ENCODE measurements around the gene RAI1. TPM values are rescaled to one million over a fixed set of nuclear protein-coding genes. Genes with fewer than 3 reads are reported as not detected.
"Not testable (repeated sequence)": the region's sequence is repeated elsewhere in the genome, so short reads cannot be mapped to it uniquely, and the experiment has no call there.

Gene RAI1, protein sequence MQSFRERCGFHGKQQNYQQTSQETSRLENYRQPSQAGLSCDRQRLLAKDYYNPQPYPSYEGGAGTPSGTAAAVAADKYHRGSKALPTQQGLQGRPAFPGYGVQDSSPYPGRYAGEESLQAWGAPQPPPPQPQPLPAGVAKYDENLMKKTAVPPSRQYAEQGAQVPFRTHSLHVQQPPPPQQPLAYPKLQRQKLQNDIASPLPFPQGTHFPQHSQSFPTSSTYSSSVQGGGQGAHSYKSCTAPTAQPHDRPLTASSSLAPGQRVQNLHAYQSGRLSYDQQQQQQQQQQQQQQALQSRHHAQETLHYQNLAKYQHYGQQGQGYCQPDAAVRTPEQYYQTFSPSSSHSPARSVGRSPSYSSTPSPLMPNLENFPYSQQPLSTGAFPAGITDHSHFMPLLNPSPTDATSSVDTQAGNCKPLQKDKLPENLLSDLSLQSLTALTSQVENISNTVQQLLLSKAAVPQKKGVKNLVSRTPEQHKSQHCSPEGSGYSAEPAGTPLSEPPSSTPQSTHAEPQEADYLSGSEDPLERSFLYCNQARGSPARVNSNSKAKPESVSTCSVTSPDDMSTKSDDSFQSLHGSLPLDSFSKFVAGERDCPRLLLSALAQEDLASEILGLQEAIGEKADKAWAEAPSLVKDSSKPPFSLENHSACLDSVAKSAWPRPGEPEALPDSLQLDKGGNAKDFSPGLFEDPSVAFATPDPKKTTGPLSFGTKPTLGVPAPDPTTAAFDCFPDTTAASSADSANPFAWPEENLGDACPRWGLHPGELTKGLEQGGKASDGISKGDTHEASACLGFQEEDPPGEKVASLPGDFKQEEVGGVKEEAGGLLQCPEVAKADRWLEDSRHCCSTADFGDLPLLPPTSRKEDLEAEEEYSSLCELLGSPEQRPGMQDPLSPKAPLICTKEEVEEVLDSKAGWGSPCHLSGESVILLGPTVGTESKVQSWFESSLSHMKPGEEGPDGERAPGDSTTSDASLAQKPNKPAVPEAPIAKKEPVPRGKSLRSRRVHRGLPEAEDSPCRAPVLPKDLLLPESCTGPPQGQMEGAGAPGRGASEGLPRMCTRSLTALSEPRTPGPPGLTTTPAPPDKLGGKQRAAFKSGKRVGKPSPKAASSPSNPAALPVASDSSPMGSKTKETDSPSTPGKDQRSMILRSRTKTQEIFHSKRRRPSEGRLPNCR (N-terminal part only)
- 1 to 10 TPM; 1.9 to 3.8 (median 2.6) TPM for polyA plus RNA-seq (ENCODE audit: low read depth in 6 of 6)

DNA sequence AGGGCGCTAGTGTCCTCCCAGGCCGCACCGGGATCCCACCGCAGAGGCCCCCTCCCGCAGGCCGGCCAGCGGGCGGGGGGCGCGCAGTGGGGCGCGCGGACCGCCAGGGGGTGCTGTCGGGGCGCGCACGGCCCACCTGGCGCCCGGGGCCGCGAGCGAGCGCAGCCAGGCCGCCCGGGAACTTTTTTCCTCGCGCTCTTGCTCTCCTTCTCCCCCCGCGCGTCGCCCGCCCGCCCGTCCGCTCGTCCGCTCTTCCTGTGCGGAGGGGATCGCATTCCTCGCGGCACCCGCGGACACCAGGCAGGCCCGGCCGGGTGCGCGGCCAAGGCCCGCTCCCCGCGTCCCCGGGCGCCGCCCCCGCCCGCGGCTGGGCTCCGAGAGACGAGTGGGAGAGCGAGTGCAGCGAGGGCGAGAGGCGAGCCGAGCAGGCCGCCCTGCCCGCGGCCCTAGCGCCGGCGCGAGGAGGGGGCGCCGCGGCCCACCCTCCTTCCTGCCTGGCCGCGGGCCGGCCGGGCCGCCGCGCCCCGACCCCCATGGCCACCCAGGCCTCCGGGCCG lies at the start of gene RAI1:
RAI1 (plus strand) TSS at position 272 of the 557 bp plus-strand sequence. CDS start 111,491 bp downstream, outside the sequence.
- peak; percentile 48 to 60 for ATAC-seq (ENCODE audit: low read depth in 2 of 2)
- Mint-ChIP-seq H3K9me3 (no peaks in the 10 kb centered on the region), H3K27me3 (peaks cover 0 to 7% (median 4%) of the 10 kb centered on the region in 3 donors), H3K27ac (peak within 1 kb of the TSS; percentile 83 to 96 (median 92)), H3K4me1 (peaks cover 16 to 33% (median 32%) of the 10 kb centered on the region in 3 donors), H3K36me3 (no peaks in the 10 kb centered on the region), H3K4me3 (peak within 1 kb of the TSS; percentile 87 to 95 (median 89))
- peak; percentile 78 for DNase-seq

DNA sequence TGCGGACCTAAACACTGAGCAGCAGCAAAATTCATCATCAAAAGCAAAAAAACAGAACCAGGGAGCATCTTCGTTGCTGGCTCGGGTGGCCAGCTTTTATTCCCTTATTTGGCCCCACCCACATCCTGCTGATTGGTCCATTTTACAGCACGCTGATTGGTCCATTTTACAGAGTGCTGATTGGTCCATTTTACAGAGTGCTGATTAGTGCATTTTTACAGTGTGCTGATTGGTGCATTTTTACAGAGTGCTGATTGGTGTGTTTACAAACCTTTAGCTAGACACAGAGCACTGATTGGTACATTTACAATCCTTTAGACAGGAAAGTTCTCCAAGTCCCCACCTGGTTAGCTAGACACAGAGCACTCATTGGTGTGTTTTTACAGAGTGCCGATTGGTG lies 48.6 kb upstream of the RAI1 start:
- H3K36me3 Mint-ChIP-seq; H3K4me3 Mint-ChIP-seq; H3K27me3 Mint-ChIP-seq; DNase-seq; H3K9me3 Mint-ChIP-seq; H3K27ac Mint-ChIP-seq; ATAC-seq (ENCODE audit: low read depth in 2 of 2): not testable (repeated sequence)
- peaks cover 6 to 16% (median 14%) of the 10 kb centered on the region in 3 donors for H3K4me1 Mint-ChIP-seq

DNA sequence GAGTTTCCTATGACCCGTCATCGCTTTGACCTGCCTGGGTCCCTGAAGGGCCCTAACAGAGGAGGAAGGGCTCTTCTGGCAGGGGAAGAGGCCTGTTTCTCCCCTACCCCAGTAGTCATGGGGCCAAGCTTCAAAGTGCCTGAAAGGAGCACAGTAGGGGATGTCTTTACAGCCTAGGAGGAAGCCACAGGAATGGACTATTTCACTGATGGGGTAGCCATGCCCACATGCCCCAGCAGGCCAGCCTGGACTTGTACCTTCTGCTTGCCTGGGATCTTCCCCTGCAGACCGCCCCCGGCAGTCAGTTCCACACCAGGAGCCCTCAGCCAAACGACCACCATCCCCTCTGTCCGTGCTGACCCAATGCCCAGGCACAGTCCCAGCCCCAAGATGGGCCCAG lies 47.9 kb upstream of the RAI1 start:
- no peak overlapping the region for H3K27ac Mint-ChIP-seq
- peak overlapping the region in 1 of 8 donors; percentile 16 for H3K4me3 Mint-ChIP-seq
- H3K4me1 Mint-ChIP-seq: peaks cover 5 to 14% (median 13%) of the 10 kb centered on the region in 3 donors
- peaks cover 0 to 1% (median 0%) of the 10 kb centered on the region in 3 donors for H3K27me3 Mint-ChIP-seq
- no peak for DNase-seq
- H3K36me3 Mint-ChIP-seq: no peaks in the 10 kb centered on the region
- ATAC-seq (ENCODE audit: low read depth in 2 of 2): no peak
- peaks cover 0 to 3% (median 0%) of the 10 kb centered on the region in 7 donors for H3K9me3 Mint-ChIP-seq

DNA sequence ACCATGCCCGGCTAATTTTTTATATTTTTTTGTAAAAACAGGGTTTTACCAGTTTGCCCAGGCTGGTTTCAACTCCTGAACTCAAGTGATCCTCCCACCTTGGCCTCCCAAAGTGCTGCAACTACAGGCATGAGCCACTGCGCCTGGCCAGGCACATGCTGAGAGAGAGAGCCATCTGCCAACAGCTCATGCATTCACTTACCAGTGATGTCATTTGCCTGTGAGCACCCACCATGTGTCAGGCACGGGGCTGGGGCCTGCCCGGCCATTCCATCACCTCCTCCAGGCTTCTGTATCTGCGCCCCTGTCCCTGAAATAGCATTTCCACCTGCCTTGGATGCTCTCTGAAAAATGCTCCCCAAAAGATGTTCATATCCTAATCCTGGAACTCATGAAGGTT lies 46.1 kb upstream of the RAI1 start:
- peaks cover 0 to 4% (median 0%) of the 10 kb centered on the region in 3 donors for H3K4me1 Mint-ChIP-seq
- no peaks in the 10 kb centered on the region for H3K36me3 Mint-ChIP-seq
- H3K4me3 Mint-ChIP-seq: no peak overlapping the region
- no peak overlapping the region for H3K27ac Mint-ChIP-seq
- no peak for ATAC-seq (ENCODE audit: low read depth in 2 of 2)
- H3K9me3 Mint-ChIP-seq: peaks cover 0 to 3% (median 0%) of the 10 kb centered on the region in 7 donors
- no peak for DNase-seq
- peaks cover 0 to 3% (median 0%) of the 10 kb centered on the region in 3 donors for H3K27me3 Mint-ChIP-seq

DNA sequence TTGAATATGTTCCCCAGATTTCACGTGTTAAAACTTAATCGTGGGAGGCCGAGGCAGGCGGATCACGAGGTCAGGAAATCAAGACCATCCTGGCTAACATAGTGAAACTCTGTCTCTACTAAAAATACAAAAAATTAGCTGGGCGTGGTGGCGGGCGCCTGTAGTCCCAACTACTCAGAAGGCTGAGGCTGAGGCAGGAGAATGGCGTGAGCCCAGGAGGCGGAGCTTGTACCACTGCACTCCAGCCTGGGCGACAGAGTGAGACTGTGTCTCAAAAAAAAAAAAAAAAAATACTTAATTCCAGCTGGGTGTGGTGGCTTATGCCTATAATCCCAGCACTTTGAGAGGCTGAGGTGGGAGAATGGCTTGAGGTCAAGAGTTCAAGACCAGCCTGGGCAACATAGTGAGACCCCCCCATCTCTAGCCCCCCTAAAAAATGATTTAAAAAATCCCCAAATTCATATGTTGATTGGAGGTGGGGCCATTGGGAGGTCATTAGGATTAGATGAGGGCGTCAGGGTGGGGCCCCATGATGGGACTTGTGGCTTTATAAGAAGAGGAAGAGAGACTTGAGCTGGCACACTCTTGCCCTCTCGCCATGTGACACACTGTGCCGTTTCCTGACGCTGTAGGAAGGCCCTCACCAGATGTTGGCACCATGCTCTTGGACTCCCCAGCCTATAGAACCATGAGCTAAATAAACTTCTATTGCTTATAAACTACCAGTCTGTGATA lies 45.6 kb upstream of the RAI1 start:
- H3K36me3 Mint-ChIP-seq, H3K4me3 Mint-ChIP-seq, H3K9me3 Mint-ChIP-seq, DNase-seq, H3K27ac Mint-ChIP-seq, H3K4me1 Mint-ChIP-seq, H3K27me3 Mint-ChIP-seq: not testable (repeated sequence)
- peak; percentile 55 to 61 for ATAC-seq (ENCODE audit: low read depth in 2 of 2)

DNA sequence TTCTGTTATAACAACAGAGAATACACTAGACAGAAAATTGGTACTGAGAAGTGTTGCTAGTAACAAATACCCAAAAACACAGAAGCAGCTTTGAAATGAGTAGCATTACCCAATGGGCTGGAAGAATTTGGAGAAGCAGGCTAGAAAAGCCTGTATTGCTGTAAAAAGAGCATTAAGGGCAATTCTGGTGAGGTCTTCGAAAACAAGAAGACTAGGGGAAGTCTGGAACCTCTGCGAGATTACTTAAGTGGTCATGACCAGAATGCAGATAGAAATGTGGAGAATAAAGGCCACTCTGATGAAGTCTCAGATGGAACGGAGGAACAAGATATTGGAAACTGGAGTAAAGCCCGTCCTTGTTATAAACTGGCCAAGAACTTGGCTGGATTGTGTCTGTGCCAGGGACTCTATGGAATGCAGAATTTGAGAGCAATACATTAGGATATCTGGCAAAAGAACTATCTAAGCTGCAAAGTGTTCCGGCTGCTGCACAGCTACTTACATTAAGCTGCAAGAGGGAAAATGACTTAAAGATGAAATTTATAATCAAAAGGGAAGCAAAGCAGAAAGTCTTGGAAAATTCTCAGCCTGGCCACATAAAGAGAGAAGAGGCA lies 44.9 kb upstream of the RAI1 start:
- peak overlapping the region in 1 of 6 donors; percentile 83 for H3K27ac Mint-ChIP-seq
- DNase-seq (no peak), ATAC-seq (ENCODE audit: low read depth in 2 of 2) (no peak)
- no peak overlapping the region for H3K4me3 Mint-ChIP-seq
- H3K27me3 Mint-ChIP-seq: peaks cover 0 to 3% (median 0%) of the 10 kb centered on the region in 3 donors
- no peaks in the 10 kb centered on the region for H3K36me3 Mint-ChIP-seq
- peaks cover 0 to 4% (median 0%) of the 10 kb centered on the region in 3 donors for H3K4me1 Mint-ChIP-seq
- peaks cover 0 to 3% (median 0%) of the 10 kb centered on the region in 7 donors for H3K9me3 Mint-ChIP-seq

DNA sequence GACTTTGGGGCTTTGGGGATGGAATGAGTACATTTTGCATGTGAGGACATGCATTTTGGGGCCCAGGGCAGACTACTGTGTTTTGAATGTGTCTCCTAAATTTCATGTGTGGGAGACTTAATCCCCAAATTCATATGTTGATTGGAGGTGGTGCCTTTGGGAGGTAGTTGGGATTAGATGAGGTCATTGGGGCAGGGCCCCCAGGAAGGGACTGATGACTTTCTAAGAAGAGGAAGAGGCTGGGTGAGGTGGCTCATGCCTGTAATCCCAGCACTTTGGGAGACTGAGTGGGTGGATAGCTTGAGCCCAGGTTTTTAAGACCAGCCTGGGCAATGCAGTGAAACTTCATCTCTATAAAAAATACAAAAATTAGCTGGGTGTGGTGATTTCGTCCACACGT lies 42.8 kb upstream of the RAI1 start:
- ATAC-seq (ENCODE audit: low read depth in 2 of 2): no peak
- Mint-ChIP-seq H3K27ac (peak overlapping the region in 3 of 6 donors; percentile 1 to 75 (median 13)), H3K9me3 (peaks cover 0 to 3% (median 0%) of the 10 kb centered on the region in 7 donors)

DNA sequence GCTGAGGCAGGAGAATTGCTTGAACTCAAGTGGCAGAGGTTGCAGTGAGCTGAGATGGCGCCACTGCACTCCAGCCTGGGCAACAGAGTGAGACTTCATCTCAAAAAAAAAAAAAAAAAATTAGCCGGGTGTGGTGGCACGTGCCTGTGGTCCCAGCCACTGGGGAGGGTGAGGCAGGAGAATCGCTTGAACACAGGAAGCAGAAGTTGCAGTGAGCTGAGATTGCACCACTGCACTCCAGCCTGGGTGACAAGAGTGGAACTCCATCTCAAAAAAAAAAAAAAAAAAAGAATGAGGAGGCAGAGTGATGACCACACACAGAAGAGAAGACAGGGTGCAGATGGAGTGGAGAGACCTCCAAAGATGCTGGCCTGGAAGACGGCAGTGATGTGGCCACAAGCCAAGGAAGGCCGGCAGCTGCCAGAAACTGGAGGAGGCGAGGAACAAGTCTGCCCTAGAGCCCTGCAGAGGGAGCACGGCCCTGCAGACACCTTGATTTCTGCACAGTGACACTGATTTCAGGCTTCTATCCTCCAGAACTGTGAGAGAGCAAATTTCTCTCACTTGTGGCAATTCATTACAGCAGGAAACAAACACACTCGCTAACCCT lies 41.5 kb upstream of the RAI1 start:
- not testable (repeated sequence) for H3K4me3 Mint-ChIP-seq; ATAC-seq (ENCODE audit: low read depth in 2 of 2); H3K4me1 Mint-ChIP-seq; H3K9me3 Mint-ChIP-seq; DNase-seq; H3K27me3 Mint-ChIP-seq; H3K36me3 Mint-ChIP-seq
- H3K27ac Mint-ChIP-seq: peak overlapping the region in 2 of 6 donors; percentile 70 to 73

More for the DNA sequence above, 42.8 kb upstream of the RAI1 start:
- H3K4me1 Mint-ChIP-seq: peaks cover 0 to 5% (median 0%) of the 10 kb centered on the region in 3 donors
- no peak for DNase-seq
- H3K27me3 Mint-ChIP-seq: peaks cover 0 to 3% (median 0%) of the 10 kb centered on the region in 3 donors
- no peak overlapping the region for H3K4me3 Mint-ChIP-seq
- H3K36me3 Mint-ChIP-seq: no peaks in the 10 kb centered on the region

DNA sequence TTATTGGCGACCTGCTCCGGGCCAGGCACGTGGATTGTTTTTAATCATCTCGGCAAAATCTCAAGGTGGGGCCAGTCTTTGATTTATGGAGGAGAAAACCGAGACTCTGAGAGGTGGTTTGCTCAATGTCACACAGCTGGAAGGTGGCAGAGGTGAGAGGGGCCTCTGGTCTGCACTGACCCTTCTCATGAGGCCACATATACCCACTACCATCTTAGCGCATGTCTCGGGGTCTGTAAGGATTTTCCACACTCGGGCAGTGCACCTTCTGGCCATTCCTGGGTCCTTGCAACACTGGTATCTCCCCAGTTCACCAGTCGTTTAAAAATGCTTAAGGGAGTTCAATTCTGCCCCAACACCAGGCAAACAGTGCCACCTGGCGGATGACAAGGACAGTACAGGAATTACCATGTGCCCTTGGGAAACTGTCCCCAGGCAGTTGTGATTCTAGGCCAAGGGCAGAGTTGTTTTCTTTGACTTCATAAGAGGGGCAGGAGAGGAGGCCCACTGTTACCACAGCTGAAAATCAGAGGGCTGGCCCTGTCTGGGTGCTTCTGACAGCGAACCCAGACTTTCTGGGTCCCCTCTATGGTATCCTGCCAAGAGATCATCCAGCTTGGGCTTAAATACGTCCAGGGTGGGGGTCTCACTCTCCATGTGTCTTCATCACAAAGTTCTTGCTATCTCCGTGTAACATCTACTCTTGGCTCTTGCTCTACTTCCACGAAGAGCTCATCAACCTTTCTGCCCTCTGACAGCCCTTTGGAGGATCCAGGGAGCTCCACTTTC lies 39.4 kb upstream of the RAI1 start:
- ATAC-seq (ENCODE audit: low read depth in 2 of 2): peak; percentile 68 to 81
- Mint-ChIP-seq H3K27me3 (peaks cover 3 to 11% (median 11%) of the 10 kb centered on the region in 3 donors), H3K27ac (no peak overlapping the region), H3K4me1 (peaks cover 0 to 1% (median 0%) of the 10 kb centered on the region in 3 donors), H3K36me3 (no peaks in the 10 kb centered on the region), H3K4me3 (no peak overlapping the region), H3K9me3 (peaks cover 0 to 5% (median 0%) of the 10 kb centered on the region in 7 donors)
- peak; percentile 68 for DNase-seq

DNA sequence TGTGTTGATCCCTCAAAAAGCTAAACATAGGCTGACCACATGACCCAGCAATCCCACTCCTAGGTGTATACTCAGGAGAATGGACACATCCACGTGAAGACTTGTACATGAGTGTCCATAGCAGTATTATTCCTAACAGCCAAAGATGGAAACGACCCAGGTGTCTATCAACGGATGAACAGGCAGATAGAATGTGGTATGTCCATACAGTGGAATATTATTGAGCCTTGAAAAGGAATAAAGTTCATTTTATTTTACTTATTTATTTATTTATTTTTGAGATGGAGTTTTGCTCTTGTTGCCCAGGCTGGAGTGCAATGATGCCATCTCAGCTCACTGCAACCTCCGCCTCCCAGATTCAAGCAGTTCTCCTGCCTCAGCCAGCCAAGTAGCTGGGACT lies 36.1 kb upstream of the RAI1 start:
- Mint-ChIP-seq H3K27me3 (peaks cover 0 to 26% (median 20%) of the 10 kb centered on the region in 3 donors), H3K9me3 (peaks cover 0 to 10% (median 4%) of the 10 kb centered on the region in 7 donors)
- not testable (repeated sequence) for H3K36me3 Mint-ChIP-seq; H3K4me1 Mint-ChIP-seq; H3K4me3 Mint-ChIP-seq; ATAC-seq (ENCODE audit: low read depth in 2 of 2); H3K27ac Mint-ChIP-seq; DNase-seq

DNA sequence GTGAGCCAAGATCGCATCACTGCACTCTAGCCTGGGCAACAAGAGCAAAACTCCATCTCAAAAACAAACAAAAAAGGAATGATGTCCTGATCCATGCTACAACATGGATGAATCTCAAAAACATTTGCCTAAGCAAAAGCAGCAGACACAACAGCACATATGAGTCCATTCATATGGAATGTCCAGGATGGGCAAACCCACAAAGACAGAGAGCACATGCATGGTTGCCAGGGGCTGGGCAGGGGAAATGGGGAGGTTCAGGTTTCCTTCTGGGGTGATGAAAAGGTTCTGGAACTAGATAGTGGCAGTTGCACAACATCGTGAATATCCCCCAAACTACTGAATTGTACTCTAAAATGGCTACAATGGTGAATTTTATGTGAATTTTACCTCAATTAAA lies 35.3 kb upstream of the RAI1 start:
- H3K27me3 Mint-ChIP-seq: peaks cover 0 to 26% (median 20%) of the 10 kb centered on the region in 3 donors
- no peak overlapping the region for H3K27ac Mint-ChIP-seq
- H3K9me3 Mint-ChIP-seq: peaks cover 0 to 12% (median 9%) of the 10 kb centered on the region in 7 donors
- no peaks in the 10 kb centered on the region for H3K36me3 Mint-ChIP-seq
- H3K4me3 Mint-ChIP-seq: no peak overlapping the region
- DNase-seq (no peak), ATAC-seq (ENCODE audit: low read depth in 2 of 2) (no peak)
- H3K4me1 Mint-ChIP-seq: peaks cover 0 to 1% (median 0%) of the 10 kb centered on the region in 3 donors
